DOHH2 (cell line): Measurements from ENCODE around the gene UMAD1.

Source experiments
- H3F3A ChIP-seq: fragments of 200-600 bp; sonication (generic), shearing (Covaris generic); 2 replicates; pipeline ENCODE4 v1.6.0; 2016; ENCODE audit warnings: antibody characterized with exemption, mild to moderate bottlenecking; ENCODE audit not compliant: control insufficient read depth, insufficient read depth
- H3K27ac ChIP-seq: fragments of 200-600 bp; sonication (generic); 2 replicates; pipeline ENCODE4 v1.5.1; 2014; ENCODE audit warnings: low read depth, mild to moderate bottlenecking, low read length, moderate library complexity
- H3K27me3 ChIP-seq: fragments of 200-600 bp; sonication (generic); 2 replicates; pipeline ENCODE4 v1.6.1; 2014; ENCODE audit warnings: mild to moderate bottlenecking, low read length, mixed read lengths; ENCODE audit not compliant: control insufficient read depth
- H3K36me3 ChIP-seq: fragments of 200-600 bp; sonication (generic); 2 replicates; pipeline ENCODE4 v1.6.1; 2014; ENCODE audit warnings: mild to moderate bottlenecking, low read length, moderate library complexity, mixed read lengths; ENCODE audit not compliant: control insufficient read depth
- H3K4me1 ChIP-seq: fragments of 200-600 bp; sonication (generic); 2 replicates; pipeline ENCODE4 v1.6.1; 2014; ENCODE audit warnings: mild to moderate bottlenecking, low read length, mixed read lengths; ENCODE audit not compliant: control insufficient read depth
- H3K4me2 ChIP-seq: fragments of 200-600 bp; sonication (generic); 2 replicates; pipeline ENCODE4 v1.6.0; 2014; ENCODE audit warnings: mild to moderate bottlenecking, low read length, moderate library complexity
- H3K4me3 ChIP-seq: fragments of 200-600 bp; sonication (generic); 2 replicates; pipeline ENCODE4 v1.5.1; 2014; ENCODE audit warnings: mild to moderate bottlenecking, low read length, mixed read lengths
- H3K79me2 ChIP-seq: fragments of 200-600 bp; sonication (generic); 2 replicates; pipeline ENCODE4 v1.6.1; 2014; ENCODE audit warnings: mild to moderate bottlenecking, low read length, mixed read lengths; ENCODE audit not compliant: control insufficient read depth
- H3K9me2 ChIP-seq: fragments of 200-600 bp; sonication (generic); replicated peaks from 2 replicates; pipeline ENCODE4 v1.6.1; 2014; ENCODE audit warnings: mild to moderate bottlenecking, low read length, mixed read lengths; ENCODE audit not compliant: control insufficient read depth
- H3K9me3 ChIP-seq: fragments of 200-600 bp; sonication (generic); 2 replicates; pipeline ENCODE4 v1.6.1; 2014; ENCODE audit warnings: antibody characterized with exemption, low read length, mixed read lengths; ENCODE audit not compliant: control insufficient read depth, insufficient read depth
- H4K20me1 ChIP-seq: fragments of 200-600 bp; sonication (generic); 2 replicates; pipeline ENCODE4 v1.6.0; 2014; ENCODE audit warnings: low read depth, mild to moderate bottlenecking, antibody characterized with exemption, low read length, moderate library complexity; ENCODE audit not compliant: control insufficient read depth, insufficient read depth
- CTCF ChIP-seq: fragments of 200-600 bp; sonication (generic); IDR thresholded peaks from one replicate; pipeline ENCODE4 v1.5.1; 2014; ENCODE audit warnings: antibody characterized with exemption, mild to moderate bottlenecking, low read depth, low read length; ENCODE audit not compliant: poor library complexity, severe bottlenecking
- EZH2phosphoT487 ChIP-seq: fragments of 200-600 bp; sonication (generic); IDR thresholded peaks from 2 replicates; pipeline ENCODE4 v1.6.1; 2017; ENCODE audit warnings: borderline replicate concordance, mild to moderate bottlenecking, antibody characterized with exemption, low read length, moderate library complexity, mixed read lengths

The UMAD1 gene

GRCh38 chr7:7764520-7765396 lies 124.2 kb downstream of the UMAD1 start:
- Histone ChIP-seq H3K4me2 (no peak overlapping the region), H3K9me3 (no peaks in the 10 kb centered on the region), H3K27me3 (no peaks in the 10 kb centered on the region), H4K20me1 (no peaks in the 10 kb centered on the region), H3K79me2 (no peaks in the 10 kb centered on the region), H3F3A (no peaks in the 10 kb centered on the region), H3K36me3 (no peaks in the 10 kb centered on the region), H3K9me2 (no peaks in the 10 kb centered on the region), H3K4me1 (peaks cover 18% of the 10 kb centered on the region), H3K4me3 (no peak overlapping the region), H3K27ac (no peak overlapping the region)
- peak; percentile 22 for TF ChIP-seq CTCF
- TF ChIP-seq EZH2phosphoT487, result no peak

GRCh38 chr7:7765422-7765821 lies 124.9 kb downstream of the UMAD1 start:
- no peaks in the 10 kb centered on the region for H3F3A ChIP-seq
- H3K27me3 ChIP-seq, result no peaks in the 10 kb centered on the region
- no peaks in the 10 kb centered on the region for H3K79me2 ChIP-seq
- no peaks in the 10 kb centered on the region for H4K20me1 ChIP-seq
- no peak for TF ChIP-seq EZH2phosphoT487
- TF ChIP-seq CTCF, result no peak
- no peak overlapping the region for H3K4me2 ChIP-seq
- no peaks in the 10 kb centered on the region for H3K36me3 ChIP-seq
- no peaks in the 10 kb centered on the region for H3K9me2 ChIP-seq
- H3K9me3 ChIP-seq, result no peaks in the 10 kb centered on the region
- peaks cover 18% of the 10 kb centered on the region for H3K4me1 ChIP-seq
- no peak overlapping the region for H3K27ac ChIP-seq
- H3K4me3 ChIP-seq, result no peak overlapping the region

GRCh38 chr7:7766671-7767070 lies 126.1 kb downstream of the UMAD1 start:
- no peak overlapping the region for H3K4me2 ChIP-seq
- no peaks in the 10 kb centered on the region for H3K27me3 ChIP-seq
- TF ChIP-seq EZH2phosphoT487 (no peak), CTCF (no peak)
- no peak overlapping the region for H3K4me3 ChIP-seq
- no peaks in the 10 kb centered on the region for H3K36me3 ChIP-seq
- H3K9me2 ChIP-seq, result no peaks in the 10 kb centered on the region
- no peaks in the 10 kb centered on the region for H4K20me1 ChIP-seq
- no peaks in the 10 kb centered on the region for H3F3A ChIP-seq
- no peak overlapping the region for H3K27ac ChIP-seq
- H3K9me3 ChIP-seq, result no peaks in the 10 kb centered on the region
- peaks cover 14% of the 10 kb centered on the region for H3K4me1 ChIP-seq
- H3K79me2 ChIP-seq, result no peaks in the 10 kb centered on the region
